Endothelial cell (in vitro differentiated cells): ENCODE measurements around the gene PFN3. TPM values are rescaled to one million over a fixed set of nuclear protein-coding genes. Genes with fewer than 3 reads are reported as not detected.

Source experiments
- DNase-seq: peaks from one replicate; pipeline ENCODE4 v3.0.0; 2021; ENCODE audit warnings: low spot score
- H3K27ac Mint-ChIP-seq: one replicate; pipeline ENCODE4 v1.8.0; 2021; ENCODE audit warnings: mixed read lengths, inconsistent platforms; ENCODE audit not compliant: unreplicated experiment
- H3K27me3 Mint-ChIP-seq: one replicate; pipeline ENCODE4 v1.8.0; 2021; ENCODE audit warnings: mild to moderate bottlenecking, moderate library complexity, mixed read lengths, inconsistent platforms; ENCODE audit not compliant: unreplicated experiment
- H3K36me3 Mint-ChIP-seq: one replicate; pipeline ENCODE4 v1.8.0; 2021; ENCODE audit warnings: mild to moderate bottlenecking, low read depth, mixed read lengths, inconsistent platforms; ENCODE audit not compliant: unreplicated experiment
- H3K4me1 Mint-ChIP-seq: one replicate; pipeline ENCODE4 v1.8.0; 2021; ENCODE audit warnings: mild to moderate bottlenecking, mixed read lengths, inconsistent platforms; ENCODE audit not compliant: unreplicated experiment
- H3K4me3 Mint-ChIP-seq: one replicate; pipeline ENCODE4 v1.8.0; 2021; ENCODE audit warnings: mild to moderate bottlenecking, mixed read lengths, inconsistent platforms; ENCODE audit not compliant: unreplicated experiment
- H3K9me3 Mint-ChIP-seq: one replicate; pipeline ENCODE4 v1.8.0; 2021; ENCODE audit warnings: mixed read lengths, inconsistent platforms; ENCODE audit not compliant: unreplicated experiment
- total RNA-seq: library from RNA; stranded (reverse); fragmentation: NEBNext Ultra II Directional; extraction: Animal tissue kit (Norgen Biotek cat#: 25700); gene quantifications from one replicate; pipeline ENCODE4 v1.2.1, GENCODE V29; 2021; ENCODE audit not compliant: unreplicated experiment
- TF ChIP-seq, protein P1 (sequence below): fragments of 200-600 bp; sonication (generic); IDR thresholded peaks from one replicate; pipeline ENCODE4 v1.5.0; 2021; ENCODE audit warnings: antibody characterized with exemption; ENCODE audit not compliant: unreplicated experiment

PFN3 gene
- total RNA-seq, 1 donor from 2014 or later, result not detected

DNA sequence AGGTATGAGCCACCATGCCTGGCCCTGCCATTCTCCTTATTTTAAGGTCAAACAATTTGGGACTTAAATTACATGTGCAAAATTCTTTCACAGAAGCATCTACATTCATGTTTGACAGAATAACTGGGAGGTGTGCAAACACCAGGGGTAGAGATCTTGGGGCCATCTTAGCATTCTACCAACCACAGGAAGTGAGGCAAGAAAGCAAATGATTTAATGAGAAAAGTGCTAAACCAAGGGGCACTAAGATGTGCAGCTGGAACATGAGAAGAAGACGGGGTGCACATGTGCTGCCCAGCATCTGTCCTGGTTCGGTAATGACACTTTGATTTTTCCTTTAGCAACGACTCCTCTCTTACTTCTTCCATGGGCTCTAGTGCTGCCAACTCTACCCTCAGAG, 10.1 kb upstream of the PFN3 start:
- Mint-ChIP-seq H3K27me3 (peaks cover 2% of the 10 kb centered on the region), H3K9me3 (no peaks in the 10 kb centered on the region), H3K4me1 (peaks cover 7% of the 10 kb centered on the region), H3K27ac (no peak overlapping the region), H3K36me3 (no peaks in the 10 kb centered on the region), H3K4me3 (no peak overlapping the region)
- TF ChIP-seq, protein P1, sequence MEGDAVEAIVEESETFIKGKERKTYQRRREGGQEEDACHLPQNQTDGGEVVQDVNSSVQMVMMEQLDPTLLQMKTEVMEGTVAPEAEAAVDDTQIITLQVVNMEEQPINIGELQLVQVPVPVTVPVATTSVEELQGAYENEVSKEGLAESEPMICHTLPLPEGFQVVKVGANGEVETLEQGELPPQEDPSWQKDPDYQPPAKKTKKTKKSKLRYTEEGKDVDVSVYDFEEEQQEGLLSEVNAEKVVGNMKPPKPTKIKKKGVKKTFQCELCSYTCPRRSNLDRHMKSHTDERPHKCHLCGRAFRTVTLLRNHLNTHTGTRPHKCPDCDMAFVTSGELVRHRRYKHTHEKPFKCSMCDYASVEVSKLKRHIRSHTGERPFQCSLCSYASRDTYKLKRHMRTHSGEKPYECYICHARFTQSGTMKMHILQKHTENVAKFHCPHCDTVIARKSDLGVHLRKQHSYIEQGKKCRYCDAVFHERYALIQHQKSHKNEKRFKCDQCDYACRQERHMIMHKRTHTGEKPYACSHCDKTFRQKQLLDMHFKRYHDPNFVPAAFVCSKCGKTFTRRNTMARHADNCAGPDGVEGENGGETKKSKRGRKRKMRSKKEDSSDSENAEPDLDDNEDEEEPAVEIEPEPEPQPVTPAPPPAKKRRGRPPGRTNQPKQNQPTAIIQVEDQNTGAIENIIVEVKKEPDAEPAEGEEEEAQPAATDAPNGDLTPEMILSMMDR, result no peak
- no peak for DNase-seq

DNA sequence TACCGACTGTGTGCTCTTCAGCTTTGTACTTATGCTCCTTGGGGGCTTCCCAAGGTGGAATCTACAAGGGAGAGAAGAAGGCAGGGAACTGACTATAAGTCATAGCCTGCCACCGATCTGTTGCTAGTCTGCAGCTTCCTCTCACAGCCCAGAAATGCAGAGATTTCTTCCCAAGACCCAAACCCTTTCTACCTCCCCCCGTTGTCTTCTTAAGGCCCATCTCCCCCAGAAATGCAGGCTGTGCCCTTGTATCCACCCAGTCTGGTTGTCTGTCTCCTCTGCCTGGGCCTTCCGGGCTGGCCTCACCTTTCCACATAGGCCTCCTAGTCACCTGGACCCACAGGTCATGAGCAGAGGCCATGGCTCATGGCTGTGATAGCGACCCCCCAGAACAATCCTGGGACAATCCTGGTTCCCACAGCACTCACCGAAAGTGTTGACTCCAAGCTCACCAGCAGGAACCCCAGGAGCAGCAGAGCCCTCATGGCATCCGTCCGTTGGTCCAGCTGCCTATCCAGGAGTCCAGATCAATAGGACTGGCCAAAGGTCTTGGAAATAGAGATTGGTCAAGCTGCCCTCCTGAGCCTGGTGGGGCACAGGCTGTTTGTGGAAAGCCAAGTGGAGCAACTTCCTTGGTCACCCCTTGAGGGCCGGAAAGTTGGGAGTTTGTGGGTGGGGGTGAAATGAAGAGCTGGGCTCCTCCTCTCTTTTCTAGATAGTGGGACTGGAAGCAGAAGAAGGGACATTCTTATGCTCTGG, 8.8 kb upstream of the PFN3 start, which contains the start of gene F12:
Gene F12 (minus strand): TSS at position 522 of the 759 bp plus-strand sequence. CDS start 37 bp downstream, at position 485.
- H3K36me3 Mint-ChIP-seq, result no peaks in the 10 kb centered on the region
- TF ChIP-seq, protein P1, result no peak
- H3K4me1 Mint-ChIP-seq, result peaks cover 2% of the 10 kb centered on the region
- DNase-seq, result no peak
- H3K27me3 Mint-ChIP-seq, result peaks cover 3% of the 10 kb centered on the region
- H3K27ac Mint-ChIP-seq, result no peak within 1 kb of the TSS
- H3K4me3 Mint-ChIP-seq, result no peak within 1 kb of the TSS
- no peaks in the 10 kb centered on the region for H3K9me3 Mint-ChIP-seq

DNA sequence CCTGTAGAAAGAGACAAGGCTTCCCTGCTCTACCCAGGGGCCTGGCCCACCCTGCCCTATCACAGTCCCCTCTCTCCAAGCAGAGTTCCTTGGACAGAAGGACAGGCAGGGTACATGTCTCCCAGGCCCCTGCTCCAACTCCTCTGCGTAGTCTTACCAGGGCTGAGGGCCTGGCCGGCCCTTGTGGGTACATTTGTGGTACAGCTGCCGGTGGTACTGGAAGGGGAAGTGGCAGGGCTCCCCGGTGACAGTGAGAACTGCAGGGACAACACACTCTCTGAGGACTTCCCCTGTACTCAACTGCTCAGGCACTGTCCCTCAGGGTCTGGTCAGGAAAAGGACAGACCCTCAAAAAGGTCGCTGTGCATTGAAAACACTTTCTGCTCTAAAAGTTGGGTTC, 5.3 kb upstream of the PFN3 start:
- peaks cover 12% of the 10 kb centered on the region for H3K27me3 Mint-ChIP-seq
- peaks cover 3% of the 10 kb centered on the region for H3K36me3 Mint-ChIP-seq
- no peaks in the 10 kb centered on the region for H3K9me3 Mint-ChIP-seq
- no peak for DNase-seq
- H3K27ac Mint-ChIP-seq, result no peak overlapping the region
- TF ChIP-seq, protein P1, result no peak
- H3K4me3 Mint-ChIP-seq, result no peak overlapping the region
- H3K4me1 Mint-ChIP-seq, result peaks cover 7% of the 10 kb centered on the region

DNA sequence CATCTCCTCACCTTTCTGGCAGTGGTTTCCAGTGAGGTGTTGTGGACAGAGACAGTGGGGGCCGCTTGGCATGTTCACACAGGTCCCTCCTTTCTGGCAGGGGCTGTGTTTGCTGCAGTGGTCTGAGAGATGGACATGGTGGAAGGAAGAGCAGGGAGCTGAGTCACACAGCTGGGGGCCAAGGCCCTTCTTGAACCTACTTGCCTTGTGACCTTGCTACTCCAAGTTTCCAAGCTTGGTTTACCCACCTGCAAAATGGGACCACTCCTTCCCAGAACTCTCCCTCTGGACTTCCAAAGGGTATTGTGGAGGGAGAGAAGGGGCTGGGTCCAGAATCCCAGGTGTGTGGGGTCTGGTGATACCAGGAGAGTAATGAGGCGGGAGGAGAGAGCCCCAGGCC, 4.9 kb upstream of the PFN3 start:
- peaks cover 7% of the 10 kb centered on the region for H3K4me1 Mint-ChIP-seq
- no peaks in the 10 kb centered on the region for H3K9me3 Mint-ChIP-seq
- H3K36me3 Mint-ChIP-seq, result peaks cover 3% of the 10 kb centered on the region
- peaks cover 12% of the 10 kb centered on the region for H3K27me3 Mint-ChIP-seq
- peak overlapping the region; percentile 77 for H3K4me3 Mint-ChIP-seq
- no peak for DNase-seq
- H3K27ac Mint-ChIP-seq, result no peak overlapping the region
- TF ChIP-seq, protein P1, result no peak

DNA sequence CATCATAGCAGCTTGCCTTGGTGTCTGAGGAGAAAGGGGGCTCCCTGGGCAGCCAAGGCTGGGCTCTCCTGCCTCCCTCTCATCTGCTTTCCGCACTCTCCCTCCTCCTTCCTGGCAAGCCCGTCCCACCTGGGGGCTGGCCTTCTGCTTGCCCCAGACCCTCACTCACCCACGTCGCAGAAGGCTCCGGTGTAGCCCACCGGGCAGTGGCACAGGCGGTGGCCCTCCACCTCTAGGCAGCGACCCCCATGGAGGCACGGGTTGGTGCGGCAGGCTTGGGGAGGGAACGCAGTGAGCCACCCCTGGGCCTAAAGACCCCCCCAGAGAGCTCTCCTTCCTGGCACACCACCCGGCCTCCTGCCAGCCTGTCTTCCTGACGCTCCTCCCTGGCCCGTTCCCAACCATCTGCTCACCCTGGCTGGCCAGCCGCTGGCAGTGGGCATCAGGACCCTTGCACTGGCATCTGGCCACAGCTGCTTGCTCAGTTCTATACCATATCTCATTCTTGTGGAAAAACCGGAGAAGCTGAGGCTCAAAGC, 4.2 kb upstream of the PFN3 start:
- TF ChIP-seq, protein P1, result no peak
- H3K4me1 Mint-ChIP-seq, result peaks cover 7% of the 10 kb centered on the region
- peak overlapping the region; percentile 77 for H3K4me3 Mint-ChIP-seq
- peak overlapping the region; percentile 42 for H3K27ac Mint-ChIP-seq
- H3K9me3 Mint-ChIP-seq, result no peaks in the 10 kb centered on the region
- peaks cover 3% of the 10 kb centered on the region for H3K36me3 Mint-ChIP-seq
- H3K27me3 Mint-ChIP-seq, result peaks cover 12% of the 10 kb centered on the region
- no peak for DNase-seq
